HEK293 (cell line): Measurements from ENCODE around the gene DEK.

Source experiments
- CTCF ChIP-seq: fragments of 450-650 bp; formaldehyde crosslinking; IDR thresholded peaks from 2 replicates; pipeline ENCODE4 v1.5.1; 2016; ENCODE audit warnings: missing biosample characterization, missing genetic modification characterization
- PBX3 ChIP-seq: sonication (generic); formaldehyde crosslinking; IDR thresholded peaks from 2 replicates; pipeline ENCODE4 v1.8.1; 2022; ENCODE audit warnings: mild to moderate bottlenecking, moderate library complexity, missing genetic modification reagents
- PRDM10 ChIP-seq: fragments of 450-650 bp; formaldehyde crosslinking; IDR thresholded peaks from 2 replicates; pipeline ENCODE4 v1.5.1; 2016; ENCODE audit warnings: missing biosample characterization, missing genetic modification characterization
- REST ChIP-seq: fragments of 450-650 bp; formaldehyde crosslinking; IDR thresholded peaks from 2 replicates; pipeline ENCODE4 v1.5.1; 2016; ENCODE audit warnings: missing biosample characterization, missing genetic modification characterization
- ZBTB26 ChIP-seq: fragments of 450-650 bp; formaldehyde crosslinking; optimal IDR thresholded peaks from 2 replicates; pipeline ENCODE3; 2016; ENCODE audit warnings: missing biosample characterization, mild to moderate bottlenecking, missing genetic modification characterization
- ZNF138 ChIP-seq: fragments of 450-650 bp; formaldehyde crosslinking; IDR thresholded peaks from 2 replicates; pipeline ENCODE4 v1.5.1; 2016; ENCODE audit warnings: missing biosample characterization, missing genetic modification characterization, borderline replicate concordance
- ZNF146 ChIP-seq: fragments of 450-650 bp; formaldehyde crosslinking; IDR thresholded peaks from 2 replicates; pipeline ENCODE4 v1.5.1; 2016; ENCODE audit warnings: missing biosample characterization, missing genetic modification characterization
- ZNF24 ChIP-seq: fragments of 450-650 bp; formaldehyde crosslinking; IDR thresholded peaks from 2 replicates; pipeline ENCODE4 v1.5.1; 2016; ENCODE audit warnings: missing biosample characterization, missing genetic modification characterization
- ZNF274 ChIP-seq, 2 experiments: fragments of 200-500 bp in 1 of 2; fragments of 450-650 bp in 1 of 2; sonication (Bioruptor generic) in 1 of 2; formaldehyde crosslinking in 1 of 2; IDR thresholded peaks; 2 replicates each; pipeline versions ENCODE4 v1.5.1 to v1.6.1; 2014 to 2016; ENCODE audit warnings: borderline replicate concordance in 1 of 2, inconsistent platforms in 1 of 2, low read length in 1 of 2, missing biosample characterization in 1 of 2, missing genetic modification characterization in 1 of 2
- ZNF626 ChIP-seq: fragments of 450-650 bp; sonication (Bioruptor Pico); formaldehyde crosslinking; IDR thresholded peaks from 2 replicates; pipeline ENCODE4 v1.5.1; 2018; ENCODE audit warnings: missing biosample characterization, missing genetic modification characterization, inconsistent platforms
- ZNF747 ChIP-seq: fragments of 450-650 bp; formaldehyde crosslinking; IDR thresholded peaks from 2 replicates; pipeline ENCODE4 v1.5.1; 2016; ENCODE audit warnings: missing biosample characterization, missing genetic modification characterization
- ZSCAN4 ChIP-seq: fragments of 450-650 bp; formaldehyde crosslinking; IDR thresholded peaks from 2 replicates; pipeline ENCODE4 v1.5.1; 2017; ENCODE audit warnings: missing biosample characterization, missing genetic modification characterization

GRCh38 chr6:18270216-18270615, 5.9 kb upstream of the DEK start:
- TF ChIP-seq REST (tag by site-specific recombination), result no peak
- no peak for TF ChIP-seq PBX3 (CRISPR knock-in tag)
- TF ChIP-seq CTCF (tag by site-specific recombination), result no peak
- TF ChIP-seq ZNF146, result no peak
- no peak for TF ChIP-seq ZSCAN4 (tag by site-specific recombination)
- no peak for TF ChIP-seq ZBTB26 (tag by site-specific recombination)
- no peak for TF ChIP-seq ZNF626
- no peak for TF ChIP-seq ZNF24
- no peak for TF ChIP-seq ZNF138 (tag by site-specific recombination)
- TF ChIP-seq ZNF747 (tag by site-specific recombination), result no peak
- no peak for TF ChIP-seq PRDM10 (tag by site-specific recombination)
- no peak for TF ChIP-seq ZNF274 (IDR thresholded peaks at IDR 0.05; ENCODE audit: low read length)
- no peak for TF ChIP-seq ZNF274 (tag by site-specific recombination; IDR thresholded peaks at IDR 0.05; ENCODE audit: borderline replicate concordance)
